A549 (cell line): Measurements from ENCODE around the gene MBLAC1. TPM values are rescaled to one million over a fixed set of nuclear protein-coding genes. Genes with fewer than 3 reads are reported as not detected.

Experiments used
- ATAC-seq, 2 experiments: fragments of 200-7000 bp in 1 of 2; fragments of >200 bp in 1 of 2; cut with Nextera tagmentation in 1 of 2; cut with Tn5 transposase in 1 of 2; 3 replicates each; pipeline versions ENCODE4 v1.8.0 to v1.9.1; 2018 to 2020; ENCODE audit warnings: mild to moderate bottlenecking in 1 of 2, moderate library complexity in 1 of 2
- CTCF ChIA-PET: fragments of 300-600 bp; sonication (Branson Sonifier 250); formaldehyde crosslinking; extraction: SDS; loops from one replicate; lab custom pipeline; 2021; ENCODE audit warnings: antibody characterized with exemption, inconsistent platforms; lab: Yijun Ruan, JAX
- POLR2A ChIA-PET: fragments of 350-600 bp; formaldehyde crosslinking; extraction: SDS; loops from one replicate; lab custom pipeline; 2021; ENCODE audit warnings: antibody characterized with exemption, inconsistent platforms; lab: Yijun Ruan, JAX
- DNase-seq, 2 experiments: peaks; one replicate each; pipeline versions ENCODE4 v3.0.0 to v3.0.0-alpha.2; 2011 to 2016; ENCODE audit warnings: low read depth in 1 of 2, low spot score in 1 of 2
- FAIRE-seq: peaks from 2 replicates; lab custom pipeline; 2011; peaks lifted over from hg19 to GRCh38; lab: Jason Lieb, UNC
- H3K27ac ChIP-seq, 2 experiments: fragments of >200 bp; sonication (Bioruptor Twin); formaldehyde crosslinking; 3 replicates each; pipeline ENCODE4 v1.5.1; 2016 to 2017
- H3K4me1 ChIP-seq: fragments of >200 bp; sonication (Bioruptor Twin); formaldehyde crosslinking; 3 replicates; pipeline ENCODE4 v1.6.1; 2016
- H3K4me2 ChIP-seq: fragments of >200 bp; sonication (Bioruptor Twin); formaldehyde crosslinking; 3 replicates; pipeline ENCODE4 v1.6.1; 2016
- H3K4me3 ChIP-seq: fragments of >200 bp; sonication (Bioruptor Twin); formaldehyde crosslinking; 3 replicates; pipeline ENCODE4 v1.5.1; 2016
- H3K9me3 ChIP-seq: fragments of >200 bp; sonication (Bioruptor Twin); formaldehyde crosslinking; 3 replicates; pipeline ENCODE4 v1.6.1; 2016
- BHLHE40 ChIP-seq: IDR thresholded peaks from 2 replicates; pipeline ENCODE4 v1.6.1; 2012; ENCODE audit warnings: low read depth, low read length, inconsistent platforms
- CBX2 ChIP-seq: fragments of 200-600 bp; sonication (generic); IDR thresholded peaks from 2 replicates; pipeline ENCODE4 v1.6.1; 2016; ENCODE audit warnings: low read depth, mild to moderate bottlenecking, borderline replicate concordance
- CEBPB ChIP-seq, 2 experiments: fragments of >200 bp in 1 of 2; sonication (Bioruptor Twin) in 1 of 2; formaldehyde crosslinking in 1 of 2; IDR thresholded peaks; 2 replicates each; pipeline ENCODE4 v1.6.1; 2012 to 2016
- GATA3 ChIP-seq: IDR thresholded peaks from 2 replicates; pipeline ENCODE4 v1.6.1; 2012; ENCODE audit warnings: borderline replicate concordance
- HDAC2 ChIP-seq: fragments of 200-600 bp; sonication (generic); IDR thresholded peaks from 2 replicates; pipeline ENCODE4 v1.6.1; 2016
- HOXA7 ChIP-seq: fragments of 250-450 bp; sonication (Bioruptor Pico); IDR thresholded peaks from 2 replicates; pipeline ENCODE4 v1.5.0; 2020; ENCODE audit warnings: mild to moderate bottlenecking, moderate library complexity
- HOXB13 ChIP-seq: fragments of 250-450 bp; sonication (Bioruptor Pico); IDR thresholded peaks from 2 replicates; pipeline ENCODE4 v1.5.0; 2020; ENCODE audit warnings: low read depth, mild to moderate bottlenecking, moderate library complexity
- HOXB5 ChIP-seq: fragments of 250-450 bp; sonication (Bioruptor Pico); IDR thresholded peaks from 2 replicates; pipeline ENCODE4 v1.5.0; 2020; ENCODE audit warnings: mild to moderate bottlenecking, moderate library complexity
- JUN ChIP-seq, 2 experiments: fragments of >200 bp; sonication (Bioruptor Twin); formaldehyde crosslinking; IDR thresholded peaks; 2 replicates in 1 of 2; 3 replicates in 1 of 2; pipeline ENCODE4 v1.6.1; 2016 to 2017
- JUNB ChIP-seq: fragments of >200 bp; sonication (Bioruptor Twin); formaldehyde crosslinking; IDR thresholded peaks from 2 replicates; pipeline ENCODE4 v1.6.1; 2016
- KDM5A ChIP-seq: fragments of 200-600 bp; sonication (generic); IDR thresholded peaks from 2 replicates; pipeline ENCODE4 v1.6.1; 2016; ENCODE audit warnings: antibody characterized with exemption, mild to moderate bottlenecking
- MAFK ChIP-seq: fragments of 450-650 bp; IDR thresholded peaks from 2 replicates; pipeline ENCODE4 v1.6.1; 2014; ENCODE audit not compliant: partially characterized antibody
- PHF8 ChIP-seq: fragments of 200-600 bp; sonication (generic); IDR thresholded peaks from 2 replicates; pipeline ENCODE4 v1.6.1; 2016; ENCODE audit warnings: low read depth, mild to moderate bottlenecking, antibody characterized with exemption, moderate library complexity, borderline replicate concordance
- POLR2AphosphoS2 ChIP-seq: conservative IDR thresholded peaks from 2 replicates; pipeline ENCODE4 v1.6.1; 2012; ENCODE audit warnings: low read length, improper control_type of control experiment, inconsistent platforms
- SREBF2 ChIP-seq: fragments of 450-650 bp; IDR thresholded peaks from 2 replicates; pipeline ENCODE4 v1.6.1; 2014; ENCODE audit warnings: mild to moderate bottlenecking, moderate library complexity
- TP53 ChIP-seq: fragments of 250-450 bp; sonication (Bioruptor Pico); IDR thresholded peaks from 2 replicates; pipeline ENCODE4 v1.5.0; 2021; ENCODE audit warnings: mild to moderate bottlenecking, moderate library complexity
- ZFP36 ChIP-seq: fragments of 450-650 bp; IDR thresholded peaks from 2 replicates; pipeline ENCODE4 v1.6.1; 2014; ENCODE audit warnings: borderline replicate concordance; ENCODE audit not compliant: partially characterized antibody
- ZNF302 ChIP-seq: fragments of 250-450 bp; sonication (Bioruptor Pico); IDR thresholded peaks from 2 replicates; pipeline ENCODE4 v1.9.0; 2021; ENCODE audit warnings: inconsistent platforms, mild to moderate bottlenecking, moderate library complexity
- WGBS: methylation state at CpG from one replicate; pipeline ENCODE4 v1.1.6; 2017; ENCODE audit errors: missing lambda C conversion rate; 5-methylcytosine and 5-hydroxymethylcytosine counted together
- polyA plus RNA-seq, 4 experiments: library from polyadenylated mRNA; depleted of rRNA in 3 of 4; stranded (reverse); fragments of >200 nt; fragmentation: RNase III in 1 of 4; extraction: RNeasy Plus Mini Kit Qiagen cat#74134 plus additional on column Dnase treatment in 1 of 4; gene quantifications; 2 replicates in 3 of 4; 3 replicates in 1 of 4; pipeline ENCODE4 v1.2.3, GENCODE V29; 2011 to 2017
- TF ChIP-seq, protein P1 (sequence below): fragments of >200 bp; sonication (Bioruptor Twin); formaldehyde crosslinking; IDR thresholded peaks from 3 replicates; pipeline ENCODE4 v1.6.1; 2016
- TF ChIP-seq, protein P2 (sequence below): IDR thresholded peaks from 2 replicates; pipeline ENCODE4 v1.6.1; 2012
- TF ChIP-seq, protein P3 (sequence below): fragments of 450-650 bp; IDR thresholded peaks from 2 replicates; pipeline ENCODE4 v1.6.1; 2014; ENCODE audit warnings: antibody characterized with exemption
- TF ChIP-seq, protein P4 (sequence below): fragments of 200-600 bp; sonication (generic); IDR thresholded peaks from 2 replicates; pipeline ENCODE4 v1.6.1; 2016; ENCODE audit warnings: antibody characterized with exemption, mild to moderate bottlenecking, moderate library complexity
- TF ChIP-seq, protein P5 (sequence below): fragments of 250-450 bp; sonication (Bioruptor Pico); IDR thresholded peaks from 2 replicates; pipeline ENCODE4 v1.5.0; 2021; ENCODE audit warnings: mild to moderate bottlenecking, moderate library complexity, borderline replicate concordance
- TF ChIP-seq, protein P6 (sequence below): fragments of >200 bp; sonication (Bioruptor Twin); formaldehyde crosslinking; IDR thresholded peaks from 3 replicates; pipeline ENCODE4 v1.5.1; 2016
- TF ChIP-seq, protein P7 (sequence below): IDR thresholded peaks from 2 replicates; pipeline ENCODE4 v1.6.1; 2012
- TF ChIP-seq, protein P8 (sequence below): fragments of 250-450 bp; sonication (Bioruptor Pico); IDR thresholded peaks from 2 replicates; pipeline ENCODE4 v1.5.0; 2020; ENCODE audit warnings: low read depth, mild to moderate bottlenecking, moderate library complexity

Gene MBLAC1
- polyA plus RNA-seq, 2 of the 4 experiments (the other 2 are of a cell fraction), result 0.63 to 2.6 TPM

DNA sequence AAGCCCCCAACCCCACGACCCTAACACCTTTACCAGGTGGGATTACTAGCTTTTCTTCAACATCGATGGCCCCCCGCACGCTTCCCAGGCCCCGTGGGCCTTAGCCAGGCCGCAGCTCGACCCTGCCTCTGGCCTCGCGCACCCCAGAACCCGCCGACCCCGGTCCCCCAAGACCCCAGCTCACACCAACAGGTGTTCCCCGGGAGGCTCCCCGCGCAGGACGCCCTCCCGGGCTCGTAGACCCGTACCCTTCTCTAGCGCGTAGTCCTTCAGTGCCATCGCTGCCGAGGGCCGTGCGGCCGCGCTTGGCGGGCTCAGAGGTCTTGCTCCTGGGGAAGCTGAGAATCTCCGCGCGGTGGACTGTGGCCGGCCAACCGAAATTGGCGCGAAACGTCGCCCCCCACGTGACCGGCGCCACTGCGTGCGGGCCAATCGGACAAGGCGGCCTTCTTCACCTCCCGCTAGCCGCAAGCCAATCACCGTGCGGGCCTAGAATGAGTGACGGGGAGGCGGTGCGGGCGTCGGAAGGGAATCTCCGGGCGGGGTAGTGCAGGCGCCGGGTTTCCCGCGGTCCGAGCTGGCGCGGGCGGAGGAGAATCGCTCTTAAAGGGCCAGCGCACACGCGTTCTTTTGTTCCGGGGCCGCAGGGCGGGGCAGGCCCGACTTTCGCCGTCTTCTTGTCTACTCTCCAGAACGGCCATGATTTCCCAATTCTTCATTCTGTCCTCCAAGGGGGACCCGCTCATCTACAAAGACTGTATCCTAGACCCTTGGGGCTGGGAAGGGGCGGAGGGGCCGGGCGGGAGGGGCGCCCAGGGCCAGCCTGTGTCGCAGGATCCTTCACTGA lies 25.5 kb upstream of the MBLAC1 start, which contains the start of the genes AP4M1 and MCM7:
TSS of gene AP4M1 (plus strand) at position 628 of the 847 bp plus-strand sequence. CDS start at position 700, 72 bp downstream.
TSS of gene MCM7 (minus strand) at position 382 of the 847 bp plus-strand sequence. CDS start at position 279, 103 bp downstream.
- ChIA-PET CTCF (interaction anchor here (0.6 to 3.9 kb wide), 6 partner anchors 11 to 489 kb away, joined by 3 to 33 read pairs (median 4); partner anchors contain the start of gene COPS6), POLR2A (interaction anchor here (0.6 to 3.0 kb wide), 19 partner anchors 8 to 692 kb away, joined by 3 to 46 read pairs (median 6); partner anchors contain the start of genes BUD31, COPS6, LAMTOR4 and MBLAC1)
- Histone ChIP-seq H3K4me2 (peak within 1 kb of the TSS; percentile 85), H3K4me1 (peaks cover 18% of the 10 kb centered on the region), H3K4me3 (peak within 1 kb of the TSS; percentile 98), H3K9me3 (no peaks in the 10 kb centered on the region), H3K27ac (peak within 1 kb of the TSS; percentile 94 to 100)
- ATAC-seq, result peak; percentile 89 to 91
- FAIRE-seq, result no peak
- DNase-seq, result peak; percentile 97 to 100
- under 1% methylated on average over 45 of the region's 80 CpGs for WGBS
- TF ChIP-seq ZNF302, result no peak
- 0 out of 2 replicates have a peak, but pooled peaks have one; percentile 58 for TF ChIP-seq HDAC2
- peak; percentile 57 for TF ChIP-seq HOXA7 (CRISPR knock-in tag)
- TF ChIP-seq MAFK, result no peak
- TF ChIP-seq HOXB13 (CRISPR knock-in tag), result peak; percentile 69; the same call in 1 of the 2 replicates
- no peak for TF ChIP-seq CBX2
- TF ChIP-seq, protein P1, sequence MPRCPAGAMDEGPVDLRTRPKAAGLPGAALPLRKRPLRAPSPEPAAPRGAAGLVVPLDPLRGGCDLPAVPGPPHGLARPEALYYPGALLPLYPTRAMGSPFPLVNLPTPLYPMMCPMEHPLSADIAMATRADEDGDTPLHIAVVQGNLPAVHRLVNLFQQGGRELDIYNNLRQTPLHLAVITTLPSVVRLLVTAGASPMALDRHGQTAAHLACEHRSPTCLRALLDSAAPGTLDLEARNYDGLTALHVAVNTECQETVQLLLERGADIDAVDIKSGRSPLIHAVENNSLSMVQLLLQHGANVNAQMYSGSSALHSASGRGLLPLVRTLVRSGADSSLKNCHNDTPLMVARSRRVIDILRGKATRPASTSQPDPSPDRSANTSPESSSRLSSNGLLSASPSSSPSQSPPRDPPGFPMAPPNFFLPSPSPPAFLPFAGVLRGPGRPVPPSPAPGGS, result peak; percentile 64; the same call in 1 of the 3 replicates
- TF ChIP-seq, protein P2, sequence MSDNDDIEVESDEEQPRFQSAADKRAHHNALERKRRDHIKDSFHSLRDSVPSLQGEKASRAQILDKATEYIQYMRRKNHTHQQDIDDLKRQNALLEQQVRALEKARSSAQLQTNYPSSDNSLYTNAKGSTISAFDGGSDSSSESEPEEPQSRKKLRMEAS, result peak; percentile 92
- TF ChIP-seq SREBF2, result no peak
- TF ChIP-seq, protein P3, sequence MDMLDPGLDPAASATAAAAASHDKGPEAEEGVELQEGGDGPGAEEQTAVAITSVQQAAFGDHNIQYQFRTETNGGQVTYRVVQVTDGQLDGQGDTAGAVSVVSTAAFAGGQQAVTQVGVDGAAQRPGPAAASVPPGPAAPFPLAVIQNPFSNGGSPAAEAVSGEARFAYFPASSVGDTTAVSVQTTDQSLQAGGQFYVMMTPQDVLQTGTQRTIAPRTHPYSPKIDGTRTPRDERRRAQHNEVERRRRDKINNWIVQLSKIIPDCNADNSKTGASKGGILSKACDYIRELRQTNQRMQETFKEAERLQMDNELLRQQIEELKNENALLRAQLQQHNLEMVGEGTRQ, result peak; percentile 98
- TF ChIP-seq HOXB5 (CRISPR knock-in tag), result peak; percentile 76
- TF ChIP-seq, protein P4, sequence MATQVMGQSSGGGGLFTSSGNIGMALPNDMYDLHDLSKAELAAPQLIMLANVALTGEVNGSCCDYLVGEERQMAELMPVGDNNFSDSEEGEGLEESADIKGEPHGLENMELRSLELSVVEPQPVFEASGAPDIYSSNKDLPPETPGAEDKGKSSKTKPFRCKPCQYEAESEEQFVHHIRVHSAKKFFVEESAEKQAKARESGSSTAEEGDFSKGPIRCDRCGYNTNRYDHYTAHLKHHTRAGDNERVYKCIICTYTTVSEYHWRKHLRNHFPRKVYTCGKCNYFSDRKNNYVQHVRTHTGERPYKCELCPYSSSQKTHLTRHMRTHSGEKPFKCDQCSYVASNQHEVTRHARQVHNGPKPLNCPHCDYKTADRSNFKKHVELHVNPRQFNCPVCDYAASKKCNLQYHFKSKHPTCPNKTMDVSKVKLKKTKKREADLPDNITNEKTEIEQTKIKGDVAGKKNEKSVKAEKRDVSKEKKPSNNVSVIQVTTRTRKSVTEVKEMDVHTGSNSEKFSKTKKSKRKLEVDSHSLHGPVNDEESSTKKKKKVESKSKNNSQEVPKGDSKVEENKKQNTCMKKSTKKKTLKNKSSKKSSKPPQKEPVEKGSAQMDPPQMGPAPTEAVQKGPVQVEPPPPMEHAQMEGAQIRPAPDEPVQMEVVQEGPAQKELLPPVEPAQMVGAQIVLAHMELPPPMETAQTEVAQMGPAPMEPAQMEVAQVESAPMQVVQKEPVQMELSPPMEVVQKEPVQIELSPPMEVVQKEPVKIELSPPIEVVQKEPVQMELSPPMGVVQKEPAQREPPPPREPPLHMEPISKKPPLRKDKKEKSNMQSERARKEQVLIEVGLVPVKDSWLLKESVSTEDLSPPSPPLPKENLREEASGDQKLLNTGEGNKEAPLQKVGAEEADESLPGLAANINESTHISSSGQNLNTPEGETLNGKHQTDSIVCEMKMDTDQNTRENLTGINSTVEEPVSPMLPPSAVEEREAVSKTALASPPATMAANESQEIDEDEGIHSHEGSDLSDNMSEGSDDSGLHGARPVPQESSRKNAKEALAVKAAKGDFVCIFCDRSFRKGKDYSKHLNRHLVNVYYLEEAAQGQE, result no peak
- TF ChIP-seq CEBPB (IDR thresholded peaks at IDR 0.05), result peak; percentile 10 to 32; a peak in 1 of 4 replicates
- no peak for TF ChIP-seq TP53 (CRISPR knock-in tag)
- no peak for TF ChIP-seq ZFP36
- peak; percentile 31; the same call in 1 of the 2 replicates for TF ChIP-seq BHLHE40
- TF ChIP-seq JUNB, result no peak
- TF ChIP-seq JUN (IDR thresholded peaks at IDR 0.05), result peak; percentile 52 to 84; a peak in 4 of 5 replicates
- TF ChIP-seq, protein P5, sequence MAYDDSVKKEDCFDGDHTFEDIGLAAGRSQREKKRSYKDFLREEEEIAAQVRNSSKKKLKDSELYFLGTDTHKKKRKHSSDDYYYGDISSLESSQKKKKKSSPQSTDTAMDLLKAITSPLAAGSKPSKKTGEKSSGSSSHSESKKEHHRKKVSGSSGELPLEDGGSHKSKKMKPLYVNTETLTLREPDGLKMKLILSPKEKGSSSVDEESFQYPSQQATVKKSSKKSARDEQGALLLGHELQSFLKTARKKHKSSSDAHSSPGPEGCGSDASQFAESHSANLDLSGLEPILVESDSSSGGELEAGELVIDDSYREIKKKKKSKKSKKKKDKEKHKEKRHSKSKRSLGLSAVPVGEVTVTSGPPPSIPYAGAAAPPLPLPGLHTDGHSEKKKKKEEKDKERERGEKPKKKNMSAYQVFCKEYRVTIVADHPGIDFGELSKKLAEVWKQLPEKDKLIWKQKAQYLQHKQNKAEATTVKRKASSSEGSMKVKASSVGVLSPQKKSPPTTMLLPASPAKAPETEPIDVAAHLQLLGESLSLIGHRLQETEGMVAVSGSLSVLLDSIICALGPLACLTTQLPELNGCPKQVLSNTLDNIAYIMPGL, result no peak
- peak; percentile 23; the same call in 1 of the 2 replicates for TF ChIP-seq PHF8
- TF ChIP-seq, protein P6, sequence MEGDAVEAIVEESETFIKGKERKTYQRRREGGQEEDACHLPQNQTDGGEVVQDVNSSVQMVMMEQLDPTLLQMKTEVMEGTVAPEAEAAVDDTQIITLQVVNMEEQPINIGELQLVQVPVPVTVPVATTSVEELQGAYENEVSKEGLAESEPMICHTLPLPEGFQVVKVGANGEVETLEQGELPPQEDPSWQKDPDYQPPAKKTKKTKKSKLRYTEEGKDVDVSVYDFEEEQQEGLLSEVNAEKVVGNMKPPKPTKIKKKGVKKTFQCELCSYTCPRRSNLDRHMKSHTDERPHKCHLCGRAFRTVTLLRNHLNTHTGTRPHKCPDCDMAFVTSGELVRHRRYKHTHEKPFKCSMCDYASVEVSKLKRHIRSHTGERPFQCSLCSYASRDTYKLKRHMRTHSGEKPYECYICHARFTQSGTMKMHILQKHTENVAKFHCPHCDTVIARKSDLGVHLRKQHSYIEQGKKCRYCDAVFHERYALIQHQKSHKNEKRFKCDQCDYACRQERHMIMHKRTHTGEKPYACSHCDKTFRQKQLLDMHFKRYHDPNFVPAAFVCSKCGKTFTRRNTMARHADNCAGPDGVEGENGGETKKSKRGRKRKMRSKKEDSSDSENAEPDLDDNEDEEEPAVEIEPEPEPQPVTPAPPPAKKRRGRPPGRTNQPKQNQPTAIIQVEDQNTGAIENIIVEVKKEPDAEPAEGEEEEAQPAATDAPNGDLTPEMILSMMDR, result no peak
- TF ChIP-seq KDM5A, result peak; percentile 68; the same call in 1 of the 2 replicates
- TF ChIP-seq, protein P7, sequence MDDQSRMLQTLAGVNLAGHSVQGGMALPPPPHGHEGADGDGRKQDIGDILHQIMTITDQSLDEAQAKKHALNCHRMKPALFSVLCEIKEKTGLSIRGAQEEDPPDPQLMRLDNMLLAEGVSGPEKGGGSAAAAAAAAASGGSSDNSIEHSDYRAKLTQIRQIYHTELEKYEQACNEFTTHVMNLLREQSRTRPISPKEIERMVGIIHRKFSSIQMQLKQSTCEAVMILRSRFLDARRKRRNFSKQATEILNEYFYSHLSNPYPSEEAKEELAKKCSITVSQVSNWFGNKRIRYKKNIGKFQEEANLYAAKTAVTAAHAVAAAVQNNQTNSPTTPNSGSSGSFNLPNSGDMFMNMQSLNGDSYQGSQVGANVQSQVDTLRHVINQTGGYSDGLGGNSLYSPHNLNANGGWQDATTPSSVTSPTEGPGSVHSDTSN, result peak; percentile 98
- peak; percentile 33; the same call in 1 of the 2 replicates for TF ChIP-seq GATA3
- TF ChIP-seq POLR2AphosphoS2, result no peak
- TF ChIP-seq, protein P8, sequence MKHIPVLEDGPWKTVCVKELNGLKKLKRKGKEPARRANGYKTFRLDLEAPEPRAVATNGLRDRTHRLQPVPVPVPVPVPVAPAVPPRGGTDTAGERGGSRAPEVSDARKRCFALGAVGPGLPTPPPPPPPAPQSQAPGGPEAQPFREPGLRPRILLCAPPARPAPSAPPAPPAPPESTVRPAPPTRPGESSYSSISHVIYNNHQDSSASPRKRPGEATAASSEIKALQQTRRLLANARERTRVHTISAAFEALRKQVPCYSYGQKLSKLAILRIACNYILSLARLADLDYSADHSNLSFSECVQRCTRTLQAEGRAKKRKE, result peak; percentile 57; the same call in 1 of the 2 replicates
